Activated CD8-positive, alpha-beta memory T cell treated with anti-CD3 and anti-CD28 coated beads for 4 hours (primary cell): ENCODE data around the gene RRP8.

Source experiments
- DNase-seq, 2 donors: peaks; one replicate each; pipeline ENCODE4 v3.0.0-alpha.2; 2020; ENCODE audit warnings: low read depth in 2 of 2

Gene RRP8

GRCh38 chr11:6601041-6601461, 2.4 kb downstream of the RRP8 start:
- DNase-seq = no peak

- no peak for DNase-seq
Observed at GRCh38 chr11:6599881-6600390, 3.5 kb downstream of the RRP8 start.

- no peak for DNase-seq
Observed at GRCh38 chr11:6599449-6599848, 4.0 kb downstream of the RRP8 start.

GRCh38 chr11:6598555-6598954, 4.9 kb downstream of the RRP8 start:
- DNase-seq = no peak

- no peak for DNase-seq
Observed at GRCh38 chr11:6596239-6596877, 7.1 kb downstream of the RRP8 start.

- DNase-seq = no peak
Observed at GRCh38 chr11:6594142-6594768, 9.2 kb downstream of the RRP8 start.

- no peak for DNase-seq
Observed at GRCh38 chr11:6588018-6588417, 15.4 kb downstream of the RRP8 start.

- no peak for DNase-seq
Observed at GRCh38 chr11:6587360-6587953, 16.0 kb downstream of the RRP8 start.

- DNase-seq = no peak
Observed at GRCh38 chr11:6586434-6587359, 16.7 kb downstream of the RRP8 start.

- DNase-seq = no peak
Observed at GRCh38 chr11:6584528-6584927, 18.9 kb downstream of the RRP8 start.

- no peak for DNase-seq
Observed at GRCh38 chr11:6583584-6583983, 19.8 kb downstream of the RRP8 start.

GRCh38 chr11:6579681-6580080, 23.7 kb downstream of the RRP8 start:
- DNase-seq = no peak

- DNase-seq = no peak
Observed at GRCh38 chr11:6578134-6578533, 25.3 kb downstream of the RRP8 start.

- DNase-seq = no peak
Observed at GRCh38 chr11:6576471-6577373, 26.7 kb downstream of the RRP8 start.

GRCh38 chr11:6574816-6575715, 28.4 kb downstream of the RRP8 start:
- DNase-seq = no peak

- no peak for DNase-seq
Observed at GRCh38 chr11:6572215-6572614, 31.2 kb downstream of the RRP8 start.

GRCh38 chr11:6571434-6572008, 31.9 kb downstream of the RRP8 start:
- DNase-seq = no peak

- DNase-seq = no peak
Observed at GRCh38 chr11:6570691-6571427, 32.6 kb downstream of the RRP8 start.

GRCh38 chr11:6569706-6570105, 33.7 kb downstream of the RRP8 start:
- no peak for DNase-seq
